Measurements from ENCODE around the gene GALNT17.

Gene GALNT17

GRCh38 chr7:71286924-71287323 lies 155.0 kb downstream of the GALNT17 start:
- no peak for DNase-seq

- no peak for DNase-seq
Observed at GRCh38 chr7:71290452-71290851, 158.5 kb downstream of the GALNT17 start.

GRCh38 chr7:71298378-71298777 lies 166.4 kb downstream of the GALNT17 start:
- no peak for DNase-seq

GRCh38 chr7:71300086-71300485 lies 168.1 kb downstream of the GALNT17 start:
- DNase-seq = no peak

- DNase-seq = no peak
Observed at GRCh38 chr7:71300603-71301002, 168.7 kb downstream of the GALNT17 start.

GRCh38 chr7:71301167-71301566 lies 169.2 kb downstream of the GALNT17 start:
- DNase-seq = no peak

GRCh38 chr7:71303566-71303965 lies 171.6 kb downstream of the GALNT17 start:
- DNase-seq = no peak

GRCh38 chr7:71308096-71308495 lies 176.2 kb downstream of the GALNT17 start:
- no peak for DNase-seq

GRCh38 chr7:71311576-71311975 lies 179.6 kb downstream of the GALNT17 start:
- DNase-seq = no peak

- DNase-seq = no peak
Observed at GRCh38 chr7:71312755-71313490, 181.0 kb downstream of the GALNT17 start.

- no peak for DNase-seq
Observed at GRCh38 chr7:71313553-71313952, 181.6 kb downstream of the GALNT17 start.

- DNase-seq = no peak
Observed at GRCh38 chr7:71320916-71321315, 189.0 kb downstream of the GALNT17 start.

GRCh38 chr7:71322201-71322600 lies 190.3 kb downstream of the GALNT17 start:
- DNase-seq = no peak

- DNase-seq = no peak
Observed at GRCh38 chr7:71323726-71324125, 191.8 kb downstream of the GALNT17 start.

GRCh38 chr7:71325151-71325550 lies 193.2 kb downstream of the GALNT17 start:
- no peak for DNase-seq

GRCh38 chr7:71326595-71326994 lies 194.7 kb downstream of the GALNT17 start:
- DNase-seq = no peak

GRCh38 chr7:71327946-71328345 lies 196.0 kb downstream of the GALNT17 start:
- no peak for DNase-seq

- DNase-seq = peak in 1 of 2 experiments; percentile 42
Observed at GRCh38 chr7:71329030-71329660, 197.2 kb downstream of the GALNT17 start.

GRCh38 chr7:71332207-71332606 lies 200.3 kb downstream of the GALNT17 start:
- no peak for DNase-seq

- DNase-seq = no peak
Observed at GRCh38 chr7:71334541-71334940, 202.6 kb downstream of the GALNT17 start.

- DNase-seq = no peak
Observed at GRCh38 chr7:71338866-71339265, 206.9 kb downstream of the GALNT17 start.

GRCh38 chr7:71339924-71340323 lies 208.0 kb downstream of the GALNT17 start:
- no peak for DNase-seq

- no peak for DNase-seq
Observed at GRCh38 chr7:71342202-71342601, 210.3 kb downstream of the GALNT17 start.

GRCh38 chr7:71343039-71343438 lies 211.1 kb downstream of the GALNT17 start:
- DNase-seq = peak in 1 of 2 experiments; percentile 19

- DNase-seq = no peak
Observed at GRCh38 chr7:71343892-71344291, 211.9 kb downstream of the GALNT17 start.

Data from NCI-H524 (cell line).